Measurements from ENCODE around the gene MLKL. TPM values are rescaled to one million over a fixed set of nuclear protein-coding genes. Genes with fewer than 3 reads are reported as not detected.

Gene MLKL
- total and polyA plus RNA-seq, 9 donors = 1.5 to 9.5 (median 2.5) TPM

- Histone ChIP-seq H3K27ac (no peak overlapping the region), H3K36me3 (no peaks in the 10 kb centered on the region)
- intact Hi-C loops (cut with DNase I) = loop anchor here in 1 of 4 donors (10.0 kb wide), 1 partner anchor 152 kb away; no protein-coding TSS in a partner anchor
Observed at GRCh38 chr16:74626741-74627416, 73.8 kb downstream of the MLKL start.

DNA sequence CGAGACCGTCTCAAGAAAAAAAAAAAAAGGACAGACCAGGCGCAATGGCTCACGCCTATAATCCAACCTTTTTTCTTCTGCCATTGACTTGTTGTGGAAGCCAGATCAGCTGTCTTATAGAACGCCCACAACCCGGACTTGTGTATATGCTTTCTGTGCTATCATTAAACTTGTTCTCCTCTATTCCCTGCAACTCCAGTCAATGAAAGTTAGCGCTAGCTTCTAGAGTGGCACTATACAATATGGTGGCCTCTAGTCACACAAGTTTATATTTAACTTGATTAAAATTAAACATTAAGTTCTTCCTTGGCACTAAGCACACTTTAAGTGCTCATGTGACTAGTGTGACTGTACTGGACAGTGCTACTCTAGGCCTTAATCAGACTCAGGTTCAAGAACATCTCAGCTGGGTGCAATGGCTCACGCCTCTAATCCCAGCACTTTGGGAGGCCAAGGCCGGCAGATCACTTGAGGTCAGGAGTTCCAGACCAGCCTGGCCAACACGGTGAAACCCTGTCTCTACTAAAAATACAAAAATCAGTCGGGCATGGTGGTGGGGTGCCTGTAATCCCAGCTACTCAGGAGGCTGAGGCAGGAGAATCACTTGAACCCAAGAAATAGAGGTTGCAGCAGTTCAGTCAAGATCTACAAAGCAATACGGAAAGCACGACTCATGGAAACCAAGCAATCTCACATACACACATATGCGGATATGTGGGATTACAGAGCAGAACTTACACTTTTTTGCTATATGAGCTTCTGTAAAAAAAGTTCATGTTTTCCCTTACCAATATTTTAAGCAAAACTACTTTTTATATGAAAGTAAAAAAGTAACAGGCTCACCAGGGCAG lies 74.9 kb downstream of the MLKL start:
- peaks cover 7% of the 10 kb centered on the region for H3K4me1 ChIP-seq (ENCODE audit: insufficient read depth)
- H3K27ac ChIP-seq = no peak overlapping the region
- no peak for DNase-seq
- H3K36me3 ChIP-seq = no peaks in the 10 kb centered on the region
- WGBS, 3 donors = 89 to 92% (median 89%) methylated on average over 14 of the region's 14 CpGs
- H3K9me3 ChIP-seq = no peaks in the 10 kb centered on the region
- intact Hi-C loops (cut with DNase I) = loop anchor here in 1 of 4 donors (10.0 kb wide), 1 partner anchor 151 kb away; no protein-coding TSS in a partner anchor
- H3K4me3 ChIP-seq = no peak overlapping the region
- no peaks in the 10 kb centered on the region for H3K27me3 ChIP-seq
- no peak for TF ChIP-seq EP300 (IDR thresholded peaks at IDR 0.05)
- no peak for TF ChIP-seq CTCF (IDR thresholded peaks at IDR 0.05)
- no peak for TF ChIP-seq POLR2A (IDR thresholded peaks at IDR 0.05)

More at GRCh38 chr16:74626741-74627416, 73.8 kb downstream of the MLKL start:
- Histone ChIP-seq H3K4me1 (ENCODE audit: insufficient read depth) (peaks cover 7% of the 10 kb centered on the region), H3K4me3 (no peak overlapping the region), H3K27me3 (no peaks in the 10 kb centered on the region), H3K9me3 (no peaks in the 10 kb centered on the region)
- WGBS, 3 donors = 0 to 21% (median 4%) methylated on average over 1 of the region's 1 CpG
- no peak for DNase-seq
- TF ChIP-seq EP300 (IDR thresholded peaks at IDR 0.05) (no peak), CTCF (IDR thresholded peaks at IDR 0.05) (no peak), POLR2A (IDR thresholded peaks at IDR 0.05) (no peak)

DNA sequence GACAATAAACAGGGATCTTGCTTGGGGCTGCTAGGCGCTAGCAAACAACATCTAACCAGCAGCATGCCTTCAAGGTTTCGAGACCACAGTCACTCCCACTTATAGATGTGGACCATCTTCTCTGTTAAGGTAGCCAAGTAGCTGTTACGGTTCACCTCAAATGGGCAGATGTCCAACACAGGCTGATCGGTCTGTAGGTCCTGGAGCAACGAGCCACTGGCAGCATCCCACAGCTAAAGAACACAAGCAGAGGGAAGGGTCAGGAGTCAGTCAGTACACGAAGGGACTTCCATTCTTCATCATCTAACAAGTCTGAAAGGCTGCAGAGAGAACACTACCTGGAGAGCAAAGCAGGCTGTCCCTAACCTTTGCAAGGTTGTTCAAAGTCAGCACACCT lies 76.8 kb downstream of the MLKL start:
- Histone ChIP-seq H3K27ac (no peak overlapping the region), H3K36me3 (no peaks in the 10 kb centered on the region), H3K9me3 (no peaks in the 10 kb centered on the region), H3K4me3 (no peak overlapping the region), H3K27me3 (no peaks in the 10 kb centered on the region), H3K4me1 (ENCODE audit: insufficient read depth) (peaks cover 7% of the 10 kb centered on the region)
- no peak for DNase-seq
- WGBS, 3 donors = 70 to 74% (median 70%) methylated on average over 6 of the region's 6 CpGs
- intact Hi-C loops (cut with DNase I) = loop anchor here in 1 of 4 donors (10.0 kb wide), 1 partner anchor 149 kb away; no protein-coding TSS in a partner anchor
- TF ChIP-seq POLR2A (IDR thresholded peaks at IDR 0.05) (no peak), CTCF (IDR thresholded peaks at IDR 0.05) (no peak), EP300 (IDR thresholded peaks at IDR 0.05) (no peak)

DNA sequence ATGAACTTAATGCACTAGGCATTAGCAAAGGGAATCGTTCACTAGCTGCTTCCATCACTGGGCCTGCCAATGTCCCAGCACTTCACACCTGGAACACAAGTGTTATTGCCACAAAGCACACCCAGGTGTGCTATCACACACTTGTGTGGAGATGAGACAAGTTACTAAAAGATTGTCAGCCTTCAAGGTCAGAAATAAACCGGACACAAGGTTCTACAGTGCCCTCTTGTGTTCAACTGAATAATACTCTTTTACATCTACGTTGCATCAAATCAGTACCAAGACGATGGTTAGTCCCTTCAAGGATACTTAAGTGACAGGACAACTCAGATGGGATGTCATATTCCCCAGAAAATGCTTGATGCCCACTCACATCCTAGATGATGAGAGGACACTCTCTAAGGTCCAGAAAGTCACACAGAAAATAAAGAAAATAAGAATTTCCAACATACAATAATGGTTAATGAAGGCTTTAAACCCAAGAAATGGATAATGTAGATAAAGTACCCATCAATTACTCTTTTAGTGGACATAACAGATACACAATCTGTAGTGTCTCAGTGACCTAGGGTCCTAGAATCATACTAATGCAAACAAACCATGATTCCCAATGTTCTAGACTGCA lies 77.3 kb downstream of the MLKL start:
- no peaks in the 10 kb centered on the region for H3K36me3 ChIP-seq
- DNase-seq = no peak
- H3K27ac ChIP-seq = no peak overlapping the region
- no peak overlapping the region for H3K4me3 ChIP-seq
- peaks cover 7% of the 10 kb centered on the region for H3K4me1 ChIP-seq (ENCODE audit: insufficient read depth)
- intact Hi-C loops (cut with DNase I) = loop anchor here in 1 of 4 donors (10.0 kb wide), 1 partner anchor 149 kb away; no protein-coding TSS in a partner anchor
- peak in 2 of 3 donors; percentile 21 to 33 for TF ChIP-seq CTCF (IDR thresholded peaks at IDR 0.05)
- no peak for TF ChIP-seq EP300 (IDR thresholded peaks at IDR 0.05)
- TF ChIP-seq POLR2A (IDR thresholded peaks at IDR 0.05) = no peak
- H3K27me3 ChIP-seq = no peaks in the 10 kb centered on the region
- H3K9me3 ChIP-seq = no peaks in the 10 kb centered on the region
- WGBS, 3 donors = 21 to 23% (median 22%) methylated on average over 4 of the region's 4 CpGs

All from ovary (tissue), 9 donors.